GM12878 (cell line): ENCODE measurements around the gene ARHGAP15. TPM values are rescaled to one million over a fixed set of nuclear protein-coding genes. Genes with fewer than 3 reads are reported as not detected.

Experiments used
- ATAC-seq: fragments of 200-7000 bp; cut with Tn5 transposase; 3 replicates; pipeline ENCODE4 v1.9.1; 2020; ENCODE audit warnings: mild to moderate bottlenecking, moderate library complexity
- BruUV-seq: library from RNA; stranded (reverse); fragments of 400-500 nt; replicated peaks from 2 replicates; lab custom pipeline; 2021; lab: Mats Ljungman, UMichigan
- CTCF ChIA-PET: fragments of 300-600 bp; sonication (Branson Sonifier 250); formaldehyde crosslinking; extraction: SDS; loops from one replicate; lab custom pipeline; 2021; ENCODE audit warnings: inconsistent platforms; lab: Yijun Ruan, JAX
- POLR2A ChIA-PET: fragments of 350-600 bp; formaldehyde crosslinking; extraction: SDS; loops from one replicate; lab custom pipeline; 2021; ENCODE audit warnings: inconsistent platforms; lab: Charles Lee
- RAD21 ChIA-PET: fragments of 300-600 bp; sonication (Branson Sonifier 250); formaldehyde crosslinking; loops from one replicate; lab custom pipeline; 2023; ENCODE audit warnings: antibody characterized with exemption; ENCODE audit not compliant: unreplicated experiment; lab: Charles Lee
- SMC1A ChIA-PET: fragments of 300-600 bp; sonication (Branson Sonifier 250); formaldehyde crosslinking; loops from one replicate; lab custom pipeline; 2023; ENCODE audit not compliant: unreplicated experiment, uncharacterized antibody; lab: Charles Lee
- DNase-seq: peaks from one replicate; pipeline ENCODE4 v3.0.0-alpha.2; 2011; ENCODE audit warnings: low read depth, low spot score
- FAIRE-seq: peaks from 3 replicates; lab custom pipeline; 2011; peaks lifted over from hg19 to GRCh38; lab: Jason Lieb, UNC
- H2AFZ ChIP-seq: 2 replicates; pipeline ENCODE4 v1.6.0; 2011; ENCODE audit warnings: low read depth, low read length, control low read depth; ENCODE audit not compliant: control insufficient read depth
- H3K27ac ChIP-seq: 2 replicates; pipeline ENCODE4 v1.5.1; 2011; ENCODE audit warnings: control low read depth; ENCODE audit not compliant: control insufficient read depth, insufficient read depth
- H3K27me3 ChIP-seq, 2 experiments: replicated peaks in 1 of 2; 2 replicates each; pipeline versions ENCODE4 v1.6.0 to v1.6.1; 2011; ENCODE audit warnings: low read length in 1 of 2; ENCODE audit not compliant: control insufficient read depth in 2 of 2, insufficient read depth in 2 of 2
- H3K36me3 ChIP-seq, 2 experiments: 2 replicates each; pipeline ENCODE4 v1.5.1; 2011; ENCODE audit warnings: low read length in 1 of 2; ENCODE audit not compliant: control insufficient read depth in 2 of 2, insufficient read depth in 2 of 2
- H3K4me1 ChIP-seq: 2 replicates; pipeline ENCODE4 v1.6.1; 2011; ENCODE audit warnings: mild to moderate bottlenecking, low read length, moderate library complexity, mixed read lengths; ENCODE audit not compliant: control insufficient read depth, insufficient read depth
- H3K4me2 ChIP-seq: 2 replicates; pipeline ENCODE4 v1.6.0; 2011; ENCODE audit warnings: control low read depth; ENCODE audit not compliant: control insufficient read depth, insufficient read depth
- H3K4me3 ChIP-seq: fragments of 200-600 bp; sonication (generic); 2 replicates; pipeline ENCODE4 v1.5.1; 2016
- H3K79me2 ChIP-seq: 2 replicates; pipeline ENCODE4 v1.6.0; 2011; ENCODE audit warnings: low read length; ENCODE audit not compliant: control insufficient read depth, insufficient read depth
- H3K9ac ChIP-seq: 2 replicates; pipeline ENCODE4 v1.8.0; 2011; ENCODE audit warnings: low read length, control low read depth, mixed read lengths; ENCODE audit not compliant: control insufficient read depth, insufficient read depth
- H3K9me3 ChIP-seq: replicated peaks from 3 replicates; pipeline ENCODE4 v1.5.1; 2011; ENCODE audit warnings: mild to moderate bottlenecking, low read length; ENCODE audit not compliant: control insufficient read depth, insufficient read depth
- H4K20me1 ChIP-seq: 2 replicates; pipeline ENCODE4 v1.6.0; 2011; ENCODE audit not compliant: control insufficient read depth, insufficient read depth
- ATF2 ChIP-seq: IDR thresholded peaks from 2 replicates; pipeline ENCODE4 v1.6.1; 2012; ENCODE audit warnings: low read length, inconsistent platforms
- BMI1 ChIP-seq: fragments of 450-650 bp; IDR thresholded peaks from 2 replicates; pipeline ENCODE4 v1.6.1; 2016; ENCODE audit warnings: mild to moderate bottlenecking, moderate library complexity, borderline replicate concordance
- E4F1 ChIP-seq: fragments of 450-650 bp; IDR thresholded peaks from 2 replicates; pipeline ENCODE4 v1.6.1; 2018; ENCODE audit warnings: borderline replicate concordance, mild to moderate bottlenecking; ENCODE audit not compliant: partially characterized antibody
- ESRRA ChIP-seq: IDR thresholded peaks from 2 replicates; pipeline ENCODE4 v1.6.1; 2012; ENCODE audit warnings: mild to moderate bottlenecking, low read length, improper control_type of control experiment
- HSF1 ChIP-seq: fragments of 150-350 bp; IDR thresholded peaks from 2 replicates; pipeline ENCODE4 v1.6.1; 2014; ENCODE audit warnings: mild to moderate bottlenecking, low read depth, low read length
- IRF4 ChIP-seq: IDR thresholded peaks from 2 replicates; pipeline ENCODE4 v1.6.1; 2011; ENCODE audit warnings: low read depth, low read length
- JUNB ChIP-seq: IDR thresholded peaks from 2 replicates; pipeline ENCODE4 v1.6.1; 2016; ENCODE audit warnings: antibody characterized with exemption, mild to moderate bottlenecking
- MEF2A ChIP-seq: IDR thresholded peaks from 2 replicates; pipeline ENCODE4 v1.6.1; 2011; ENCODE audit warnings: low read depth, mild to moderate bottlenecking, low read length, moderate library complexity; ENCODE audit not compliant: insufficient read depth
- PAX5 ChIP-seq: IDR thresholded peaks from 2 replicates; pipeline ENCODE4 v1.6.1; 2011; ENCODE audit warnings: low read depth, low read length, borderline replicate concordance
- PAX8 ChIP-seq: fragments of 450-650 bp; IDR thresholded peaks from 2 replicates; pipeline ENCODE4 v1.6.1; 2017; ENCODE audit warnings: mild to moderate bottlenecking, moderate library complexity
- PML ChIP-seq: IDR thresholded peaks from 2 replicates; pipeline ENCODE4 v1.6.1; 2012; ENCODE audit warnings: low read length, inconsistent platforms
- RCOR1 ChIP-seq: conservative IDR thresholded peaks from 2 replicates; pipeline ENCODE4 v1.6.1; 2012; ENCODE audit warnings: low read depth, low read length, improper control_type of control experiment
- RFX5 ChIP-seq: IDR thresholded peaks from 2 replicates; pipeline ENCODE4 v1.6.1; 2011; ENCODE audit warnings: low read depth, low read length, improper control_type of control experiment
- TARDBP ChIP-seq: IDR thresholded peaks from 2 replicates; pipeline ENCODE4 v1.6.1; 2016; ENCODE audit warnings: borderline replicate concordance
- YY1 ChIP-seq: IDR thresholded peaks from 2 replicates; pipeline ENCODE4 v1.6.1; 2011; ENCODE audit warnings: low read depth, mild to moderate bottlenecking, low read length
- ZBED1 ChIP-seq: IDR thresholded peaks from 2 replicates; pipeline ENCODE4 v1.6.1; 2016; ENCODE audit warnings: borderline replicate concordance
- ZNF217 ChIP-seq: fragments of 450-650 bp; IDR thresholded peaks from 2 replicates; pipeline ENCODE4 v1.6.1; 2017; ENCODE audit warnings: antibody characterized with exemption, mild to moderate bottlenecking
- ZNF622 ChIP-seq: fragments of 450-650 bp; IDR thresholded peaks from 2 replicates; pipeline ENCODE4 v1.6.1; 2017; ENCODE audit warnings: mild to moderate bottlenecking, inconsistent platforms
- ZZZ3 ChIP-seq: IDR thresholded peaks from 2 replicates; pipeline ENCODE4 v1.6.1; 2011; ENCODE audit warnings: low read depth; ENCODE audit not compliant: control insufficient read depth, insufficient read length
- WGBS: methylation state at CpG from one replicate; pipeline ENCODE4 v1.1.6; 2016; ENCODE audit warnings: low lambda C conversion rate; ENCODE audit not compliant: insufficient replicate concordance, insufficient coverage; ENCODE audit errors: missing lambda C conversion rate; 5-methylcytosine and 5-hydroxymethylcytosine counted together
- in situ Hi-C: fragments of 300-500 bp; cut with MboI; formaldehyde crosslinking; loops from 9 replicates; pipeline ENCODE4 v1.14.3; 2018; ENCODE audit warnings: mixed read lengths
- intact Hi-C: fragments of 100-400 bp; cut with micrococcal nuclease; formaldehyde crosslinking; loops from one replicate; pipeline ENCODE4 v1.14.2; 2022; ENCODE audit not compliant: unreplicated experiment
- polyA plus RNA-seq, 11 experiments: library from polyadenylated mRNA; depleted of rRNA in 4 of 11; unstranded in 6 of 11; stranded (reverse) in 5 of 11; fragments of >200 nt; fragmentation: Nextera tagmentation in 4 of 11; fragmentation: Illumina TruSeq in 1 of 11; extraction: Ambion mirVana in 4 of 11; extraction: Trizol in 1 of 11; gene quantifications; 1 replicate in 1 of 11; 2 replicates in 10 of 11; pipeline versions ENCODE4 v1.2.1 to v1.2.3, GENCODE V29; 2011 to 2016; ENCODE audit warnings: inconsistent platforms in 2 of 11, missing spikeins in 2 of 11, low read depth in 1 of 11
- total RNA-seq, 4 experiments: library from RNA; depleted of rRNA in 3 of 4; stranded (reverse); fragments of >200 nt in 3 of 4; fragmentation: Illumina TruSeq in 1 of 4; extraction: Trizol in 1 of 4; gene quantifications; 2 replicates each; pipeline versions ENCODE4 v1.2.1 to v1.2.3, GENCODE V29; 2013 to 2021
- TF ChIP-seq, protein P1 (sequence below): fragments of 450-650 bp; IDR thresholded peaks from 2 replicates; pipeline ENCODE4 v1.6.1; 2016; ENCODE audit warnings: mild to moderate bottlenecking

Gene ARHGAP15
- total and polyA plus RNA-seq, 10 of the 15 experiments (the other 5 are each of a cell fraction or from before 2014, with no cell fraction given), result 38.0 to 92.6 (median 66.7) TPM

DNA sequence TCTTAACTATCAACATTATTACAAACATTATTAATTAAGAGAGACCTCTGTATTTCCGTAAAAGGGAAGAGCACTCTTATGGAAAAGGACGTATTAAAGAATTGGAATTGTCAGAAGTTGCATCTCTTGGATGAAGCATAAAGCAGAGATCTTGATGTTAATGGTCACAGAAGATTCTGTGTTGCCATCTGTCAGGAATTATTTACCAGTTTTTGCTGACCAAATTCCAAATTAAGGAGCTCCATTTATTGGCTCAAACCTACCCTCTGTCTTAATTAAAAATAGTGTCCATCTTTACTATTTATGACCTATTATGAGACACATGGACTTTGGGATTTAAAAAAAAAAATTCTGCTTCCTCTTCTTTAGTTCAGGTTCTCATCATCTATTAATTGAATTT lies 232.1 kb downstream of the ARHGAP15 start:
- no peaks in the 10 kb centered on the region for H3K4me1 ChIP-seq
- no peaks in the 10 kb centered on the region for H3K79me2 ChIP-seq
- CTCF ChIA-PET, result no interaction called here
- H2AFZ ChIP-seq, result no peak overlapping the region
- no peak for FAIRE-seq
- SMC1A ChIA-PET, result no interaction called here
- no TSS peak for BruUV-seq
- 97% methylated on average over 2 of the region's 2 CpGs for WGBS
- H3K9ac ChIP-seq, result no peak overlapping the region
- TF ChIP-seq JUNB (no peak), ATF2 (no peak), YY1 (no peak), ZNF217 (no peak), BMI1 (no peak), TARDBP (no peak), HSF1 (no peak), ESRRA (no peak), ZBED1 (no peak), E4F1 (no peak), ZZZ3 (no peak), PAX8 (no peak), MEF2A (no peak), IRF4 (no peak), PAX5 (no peak), PML (no peak), RCOR1 (no peak), ZNF622 (no peak), RFX5 (no peak)
- TF ChIP-seq, protein P1, sequence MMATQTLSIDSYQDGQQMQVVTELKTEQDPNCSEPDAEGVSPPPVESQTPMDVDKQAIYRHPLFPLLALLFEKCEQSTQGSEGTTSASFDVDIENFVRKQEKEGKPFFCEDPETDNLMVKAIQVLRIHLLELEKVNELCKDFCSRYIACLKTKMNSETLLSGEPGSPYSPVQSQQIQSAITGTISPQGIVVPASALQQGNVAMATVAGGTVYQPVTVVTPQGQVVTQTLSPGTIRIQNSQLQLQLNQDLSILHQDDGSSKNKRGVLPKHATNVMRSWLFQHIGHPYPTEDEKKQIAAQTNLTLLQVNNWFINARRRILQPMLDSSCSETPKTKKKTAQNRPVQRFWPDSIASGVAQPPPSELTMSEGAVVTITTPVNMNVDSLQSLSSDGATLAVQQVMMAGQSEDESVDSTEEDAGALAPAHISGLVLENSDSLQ, result no peak
- H3K9me3 ChIP-seq, result no peaks in the 10 kb centered on the region
- POLR2A ChIA-PET, result no interaction called here
- no peak overlapping the region for H3K4me2 ChIP-seq
- intact Hi-C loops, result no loop called here
- H3K36me3 ChIP-seq, result no peaks in the 10 kb centered on the region
- H3K27ac ChIP-seq, result no peak overlapping the region
- H3K27me3 ChIP-seq, result no peaks in the 10 kb centered on the region
- no peak overlapping the region for H3K4me3 ChIP-seq
- in situ Hi-C loops, result no loop called here
- no peak for ATAC-seq
- DNase-seq, result no peak
- H4K20me1 ChIP-seq, result no peaks in the 10 kb centered on the region
- RAD21 ChIA-PET, result no interaction called here
